ENCODE data around the gene ZMYM2.

ZMYM2 gene

DNA sequence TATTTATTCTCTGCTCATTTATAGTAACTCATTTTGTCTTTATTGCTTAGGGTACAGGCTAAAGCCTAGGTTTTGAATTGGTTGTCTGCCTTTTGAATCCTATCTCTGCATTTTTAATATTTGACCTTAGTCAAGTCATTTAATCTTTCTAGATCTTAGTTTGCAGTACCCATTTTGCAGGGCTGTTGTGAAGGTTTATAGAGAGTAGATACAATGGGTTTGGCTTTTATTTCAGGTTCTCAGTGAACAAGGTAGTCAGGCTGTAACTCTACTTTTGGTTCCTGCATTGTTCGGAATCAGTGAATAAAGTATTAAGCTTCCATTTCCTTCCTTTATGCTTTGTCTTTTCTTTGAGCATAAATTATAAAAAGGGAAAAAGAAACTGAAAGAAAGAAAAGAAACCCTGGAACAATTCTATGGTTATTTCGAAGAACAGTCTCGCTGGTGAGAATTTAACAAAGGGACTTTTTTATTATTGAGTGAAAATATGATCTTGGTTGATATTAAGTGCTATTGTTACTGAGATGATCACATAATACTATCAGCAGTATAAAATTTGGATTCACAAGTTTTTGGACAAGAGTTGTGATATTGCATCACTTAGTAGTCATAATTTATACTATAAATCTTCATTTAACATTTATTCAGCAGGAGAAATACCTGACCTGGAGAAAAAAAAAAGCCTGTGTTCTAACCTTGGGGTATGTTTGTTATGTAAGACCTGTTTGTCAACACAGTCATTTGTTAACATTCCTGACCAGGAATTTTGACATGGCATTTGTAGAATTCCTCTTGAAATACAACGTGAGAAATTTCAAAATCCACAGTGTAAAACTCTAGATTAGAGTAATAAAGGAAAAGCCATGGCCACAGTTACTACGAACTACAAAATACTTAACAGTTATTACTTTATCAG lies 91.3 kb downstream of the ZMYM2 start:
- DNase-seq: no peak

DNA sequence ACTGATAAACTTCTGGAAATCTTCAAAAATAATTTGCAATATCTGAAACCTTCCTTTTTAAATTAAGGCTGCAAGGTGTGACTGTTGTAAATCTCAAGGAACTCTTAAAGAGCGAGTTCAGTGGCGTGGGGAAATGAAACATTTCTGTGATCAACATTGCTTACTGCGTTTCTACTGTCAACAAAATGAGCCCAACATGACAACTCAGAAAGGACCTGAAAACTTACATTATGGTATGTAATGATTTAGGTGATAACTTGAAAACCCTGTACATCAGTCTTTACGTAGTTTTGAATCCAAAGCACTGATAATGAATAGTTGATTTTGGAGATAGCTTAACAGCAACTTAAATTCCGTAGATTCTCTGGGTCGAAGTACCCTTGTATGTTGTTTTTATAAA lies 92.8 kb downstream of the ZMYM2 start:
- no peak for DNase-seq

DNA sequence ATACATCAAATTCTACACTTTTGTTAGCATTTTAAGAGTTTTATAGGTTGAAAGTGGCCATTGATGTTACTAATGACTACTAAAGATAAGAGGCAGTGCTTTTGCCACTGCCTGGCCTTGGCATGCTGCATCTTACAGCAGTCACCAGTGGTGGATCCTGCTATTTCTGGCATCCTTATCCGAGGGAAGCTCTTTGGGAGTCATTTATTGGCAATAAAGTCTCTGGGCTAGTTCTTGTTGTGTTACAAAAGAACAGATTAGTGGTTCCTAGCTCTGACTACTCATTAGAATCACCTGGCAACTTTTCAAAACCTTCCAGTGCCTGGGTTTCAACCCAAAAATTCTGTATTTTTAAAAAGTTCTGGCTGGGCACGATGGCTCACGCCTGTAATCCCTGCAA lies 94.5 kb downstream of the ZMYM2 start:
- DNase-seq: no peak

DNA sequence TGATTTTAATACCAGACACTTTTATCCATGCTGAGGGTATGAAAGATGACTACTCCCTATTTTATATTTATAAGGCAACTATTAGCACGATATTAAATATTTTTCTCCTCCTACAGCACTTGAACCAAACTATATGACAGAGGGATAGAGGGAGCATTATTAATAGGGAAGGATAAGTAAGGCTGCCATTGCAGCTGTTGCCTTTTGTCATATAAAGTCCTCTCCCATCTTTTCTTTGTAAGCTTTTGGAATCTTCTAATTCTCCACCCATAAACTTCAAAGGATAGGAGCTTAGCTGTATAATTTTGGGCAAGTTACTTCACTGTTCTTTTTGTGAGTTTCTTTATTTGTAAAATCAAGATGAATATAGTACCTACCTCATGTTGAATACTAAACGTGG lies 95.4 kb downstream of the ZMYM2 start:
- DNase-seq: no peak

DNA sequence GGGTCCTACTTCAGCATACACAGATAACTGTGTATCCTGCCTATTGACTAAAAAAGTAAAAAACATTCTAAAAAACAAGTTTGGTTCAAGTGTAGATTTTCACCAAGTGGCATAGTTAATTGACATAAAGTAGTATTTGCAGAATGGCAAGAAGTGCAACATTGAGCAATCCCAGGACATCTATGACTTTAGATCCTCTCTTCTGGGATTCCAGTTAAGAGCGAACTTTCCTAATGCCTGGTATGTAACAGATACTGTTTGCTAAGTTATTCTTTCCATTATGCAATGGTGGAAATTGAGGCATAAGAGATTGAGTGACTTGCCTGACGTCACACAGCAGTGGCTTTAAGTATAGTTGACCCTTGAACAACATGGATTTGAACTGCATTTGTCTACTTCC lies 96.1 kb downstream of the ZMYM2 start:
- no peak for DNase-seq

DNA sequence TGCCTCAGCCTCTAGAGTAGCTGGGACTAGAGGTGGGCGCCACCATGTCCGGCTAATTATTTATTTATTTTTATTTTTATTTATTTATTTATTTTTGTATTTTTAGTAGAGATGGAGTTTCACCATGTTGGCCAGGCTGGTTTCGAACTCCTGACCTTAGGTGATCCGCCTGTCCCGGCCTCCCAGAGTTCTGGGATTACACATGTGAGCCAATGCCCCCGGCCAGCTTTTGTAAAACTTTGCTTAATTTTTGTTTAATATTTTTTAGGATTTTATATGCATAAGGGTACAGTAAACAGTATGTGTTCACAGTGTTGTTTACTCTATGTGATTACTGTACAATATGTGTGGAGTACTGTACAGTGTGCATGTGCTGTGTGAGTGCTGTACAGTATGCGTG lies 98.7 kb downstream of the ZMYM2 start:
- DNase-seq: no peak

DNA sequence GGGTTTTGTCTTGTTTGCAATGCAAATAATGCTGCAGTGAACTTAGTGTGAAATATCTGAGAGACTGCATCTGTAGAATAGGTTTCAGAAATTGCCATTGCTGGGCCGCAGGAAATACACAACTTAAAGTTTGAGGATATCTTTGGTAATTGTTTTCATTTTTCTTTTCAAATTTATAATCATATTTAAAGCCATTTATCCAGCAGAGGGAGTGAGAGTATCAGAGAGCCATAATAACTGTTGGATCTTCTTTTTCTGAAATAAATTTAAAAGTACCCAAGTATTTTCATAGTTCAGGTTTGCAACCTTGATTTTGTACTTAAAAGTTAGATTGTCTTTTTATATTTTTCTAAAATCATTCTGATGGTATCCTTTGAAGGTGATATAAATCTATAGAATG lies 99.4 kb downstream of the ZMYM2 start:
- no peak for DNase-seq

DNA sequence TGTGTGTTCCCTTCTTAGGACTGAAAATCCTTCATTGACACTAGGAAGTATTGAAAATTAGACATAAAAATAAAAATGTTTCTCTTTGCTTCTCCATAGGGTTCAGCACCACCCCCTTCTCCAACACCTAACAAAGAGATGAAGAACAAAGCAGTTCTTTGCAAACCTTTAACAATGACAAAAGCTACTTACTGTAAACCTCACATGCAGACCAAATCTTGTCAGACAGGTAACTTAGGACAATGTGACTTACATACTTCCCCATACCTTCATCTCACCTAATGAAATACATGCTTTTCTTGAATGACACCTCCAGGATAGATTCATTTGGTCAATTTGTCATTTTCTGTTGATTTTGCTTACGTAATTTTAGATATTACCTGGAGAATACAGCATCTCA lies 99.9 kb downstream of the ZMYM2 start:
- no peak for DNase-seq

DNA sequence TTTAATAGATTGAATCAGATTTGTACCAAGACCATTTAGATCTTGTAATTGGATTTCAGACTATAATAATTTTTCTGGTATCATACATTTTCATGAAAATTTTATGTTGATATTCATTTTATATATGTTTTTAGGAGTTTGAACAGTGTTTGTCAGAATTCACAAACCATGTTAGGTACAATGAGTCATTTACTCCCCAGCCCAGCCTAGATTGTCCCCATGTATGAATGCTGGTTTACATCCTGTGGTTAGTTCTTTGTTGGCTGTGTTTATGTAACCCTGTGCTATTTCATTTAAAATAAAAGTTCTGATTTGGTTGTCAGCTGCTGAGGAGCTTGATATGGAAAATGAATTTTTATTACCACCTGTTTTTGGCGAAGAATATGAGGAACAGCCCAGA lies 105.6 kb downstream of the ZMYM2 start:
- no peak for DNase-seq

DNA sequence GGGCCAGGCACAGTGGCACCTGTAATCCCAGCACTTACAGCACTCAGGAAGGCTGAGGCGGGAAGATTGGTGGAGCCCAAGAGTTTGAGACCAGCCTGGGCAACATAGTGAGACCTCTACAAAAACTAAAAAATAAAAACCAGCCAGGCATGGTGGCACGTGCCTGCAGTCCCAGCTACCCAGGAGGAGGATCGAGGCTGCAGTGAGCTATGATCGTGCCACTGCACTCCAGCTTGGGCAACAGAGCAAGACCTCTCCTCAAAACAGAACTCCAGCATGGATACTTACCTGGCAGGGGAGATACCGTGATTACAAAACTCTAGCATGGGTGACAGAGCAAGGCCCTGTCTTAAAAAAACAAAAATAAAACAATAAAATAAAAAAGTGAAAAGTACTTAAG lies 107.0 kb downstream of the ZMYM2 start:
- DNase-seq: no peak

DNA sequence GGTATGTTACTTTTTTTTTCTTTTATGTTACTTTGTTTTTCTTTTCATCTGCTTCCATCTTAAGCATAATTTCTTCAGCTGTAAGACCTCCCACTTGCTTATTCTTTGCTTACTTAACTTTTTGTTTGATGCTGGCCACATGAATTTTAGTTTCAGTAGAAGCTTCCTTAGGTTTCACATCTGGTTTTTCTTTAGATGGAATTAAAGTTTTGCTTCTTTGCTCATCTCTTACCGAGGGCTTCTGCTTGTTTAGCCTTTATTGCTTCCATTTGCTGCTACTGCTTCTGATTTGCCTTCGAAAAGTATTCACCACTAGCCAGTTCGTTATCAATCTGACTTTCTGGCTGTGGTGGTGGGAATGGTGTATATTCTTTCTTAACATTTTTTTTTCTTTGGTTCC lies 111.4 kb downstream of the ZMYM2 start:
- DNase-seq: no peak

DNA sequence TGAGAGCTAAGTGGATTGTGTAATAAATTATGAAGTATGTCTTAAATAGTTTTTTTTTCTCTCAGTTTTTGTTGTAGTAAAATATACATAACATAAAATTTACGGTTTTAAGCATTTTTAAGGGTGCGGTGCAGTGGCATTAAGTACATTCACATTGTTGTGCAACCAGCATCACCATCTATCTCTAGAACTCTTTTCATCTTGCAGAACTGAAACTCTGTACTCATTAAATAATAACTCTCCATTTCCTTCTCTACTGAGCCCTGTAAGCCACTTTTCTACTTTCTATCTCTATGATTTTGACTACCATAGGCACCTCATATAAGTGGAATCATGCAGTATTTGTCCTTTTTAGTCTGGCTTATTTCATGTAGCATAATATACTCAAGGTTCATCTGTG lies 115.2 kb downstream of the ZMYM2 start:
- no peak for DNase-seq

DNA sequence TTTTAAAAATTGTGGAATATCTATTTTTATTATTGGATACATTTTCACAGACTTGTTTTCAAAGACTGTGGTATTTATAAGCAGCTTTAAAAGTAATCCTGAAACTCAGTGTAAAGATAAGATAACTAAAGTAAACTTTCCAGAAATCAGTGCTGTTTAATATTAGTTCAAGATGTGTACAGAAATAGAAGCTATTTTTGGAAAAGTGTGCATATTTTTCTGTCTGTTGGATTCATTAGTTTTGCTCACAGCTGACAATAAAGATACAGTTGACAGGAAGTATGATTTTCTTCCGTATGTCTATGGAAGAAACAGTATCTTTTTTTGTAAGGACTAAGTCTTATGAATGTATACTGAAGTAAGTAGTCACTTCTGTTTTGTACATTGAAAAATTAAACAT lies 116.4 kb downstream of the ZMYM2 start:
- DNase-seq: no peak

DNA sequence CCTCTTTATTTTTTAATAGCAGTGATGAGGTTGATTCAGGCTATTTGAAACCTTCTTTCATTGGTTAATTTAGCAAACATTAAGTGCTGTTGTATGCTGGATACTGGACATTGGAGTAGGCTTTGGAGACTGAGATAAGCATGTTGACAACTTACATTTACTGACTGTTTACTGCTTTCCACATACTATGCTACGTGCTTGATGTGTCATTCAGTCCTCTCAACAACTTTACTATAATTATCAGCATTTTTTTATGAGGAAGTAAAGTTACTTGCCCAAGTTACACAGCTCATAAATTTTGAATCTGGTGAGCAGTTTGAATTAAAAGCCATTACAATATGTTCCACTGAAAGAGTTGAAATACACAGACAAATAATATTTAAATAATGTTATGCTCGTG lies 118.6 kb downstream of the ZMYM2 start:
- no peak for DNase-seq

DNA sequence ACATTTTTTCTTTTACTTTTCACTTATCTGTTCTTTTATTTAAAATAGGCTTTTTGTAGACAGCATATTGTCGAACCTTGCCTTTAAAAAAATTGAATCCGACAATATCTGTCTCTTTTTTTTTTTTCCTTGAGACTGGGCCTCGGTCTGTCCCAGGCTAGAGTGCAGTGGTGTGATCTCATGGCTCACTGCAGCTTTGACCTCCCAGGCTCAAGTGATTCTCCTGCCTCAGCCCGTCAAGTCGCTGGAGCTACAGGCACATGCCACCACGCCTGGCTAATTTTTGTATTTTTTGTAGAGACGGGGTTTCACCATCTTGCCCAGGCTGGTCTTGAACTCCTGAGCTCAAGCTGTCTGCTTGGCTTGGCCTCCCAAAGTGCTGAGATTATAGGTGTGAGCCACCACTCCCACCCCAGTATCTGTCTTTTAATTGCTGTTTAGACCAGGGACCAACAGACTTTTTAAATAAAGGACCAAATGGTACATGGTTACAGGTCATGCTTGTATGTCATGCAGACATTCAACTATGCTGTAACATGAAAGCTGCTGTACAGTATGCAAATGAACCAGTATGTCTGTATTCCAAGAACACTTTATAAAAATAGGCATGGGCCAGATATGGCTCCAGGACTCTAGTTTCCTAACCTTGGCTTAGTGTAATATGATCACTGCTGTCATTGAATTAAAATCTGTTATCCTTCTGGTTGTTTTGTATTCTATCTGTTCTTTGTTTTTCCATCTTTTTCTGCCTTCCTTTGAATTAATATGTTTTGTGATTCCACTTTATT lies 122.0 kb downstream of the ZMYM2 start:
- DNase-seq: no peak

DNA sequence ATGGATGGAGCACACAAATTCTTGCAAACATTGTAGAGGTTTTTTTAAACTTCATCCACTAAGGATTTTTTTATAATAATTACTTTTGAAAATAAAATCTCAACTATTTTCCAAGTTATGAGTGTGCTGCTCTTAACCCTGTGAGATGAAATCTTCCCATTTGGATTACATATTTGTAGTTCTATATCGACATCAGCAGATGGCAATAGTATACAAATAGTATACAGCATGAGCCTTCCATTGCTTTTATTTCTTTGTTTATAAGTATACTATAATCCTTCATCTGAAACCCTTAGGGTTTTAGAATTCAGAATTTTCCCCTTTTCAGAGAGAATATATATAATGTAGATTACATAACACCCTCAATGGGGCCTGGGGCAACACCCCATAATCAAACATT lies 131.8 kb downstream of the ZMYM2 start:
- DNase-seq: no peak

DNA sequence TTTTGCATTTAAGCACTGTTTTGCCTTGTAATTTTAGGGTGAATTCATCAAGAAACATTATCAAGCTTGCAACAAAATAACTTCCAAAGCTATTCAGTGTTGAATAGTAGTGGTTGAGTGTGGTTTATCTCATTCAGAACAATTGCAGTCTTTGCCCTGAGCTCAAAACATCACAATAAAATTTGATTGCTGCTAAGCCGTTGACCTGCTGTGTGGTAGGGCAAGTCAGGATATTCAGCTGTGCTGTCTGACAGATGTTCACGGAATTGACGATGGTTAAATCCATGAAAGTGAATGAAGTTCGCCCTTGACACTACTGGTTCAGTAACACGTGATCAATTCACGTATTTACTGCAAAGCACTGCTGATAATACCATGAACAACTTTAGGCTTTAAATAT lies 135.4 kb downstream of the ZMYM2 start:
- no peak for DNase-seq

DNA sequence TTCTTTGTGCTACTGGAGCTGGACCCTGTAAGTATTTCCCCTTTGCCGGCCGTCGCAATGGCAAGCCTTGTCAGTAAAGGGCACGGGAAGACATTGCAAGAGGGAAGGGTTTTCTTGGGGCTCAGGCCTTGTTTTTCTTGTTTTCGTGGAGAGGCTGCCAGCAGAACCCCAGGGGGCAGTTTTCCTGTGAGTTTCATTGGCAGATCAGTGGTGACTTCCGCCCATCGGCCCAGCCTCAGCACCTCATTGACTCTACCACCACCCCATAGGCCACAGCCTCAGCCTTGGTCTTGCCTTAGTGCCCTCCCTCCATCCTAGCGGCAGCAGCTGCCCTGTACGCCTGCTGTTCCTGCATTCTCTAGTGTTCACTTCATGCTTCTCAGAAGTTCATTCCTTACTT lies 140.8 kb downstream of the ZMYM2 start:
- DNase-seq: no peak

DNA sequence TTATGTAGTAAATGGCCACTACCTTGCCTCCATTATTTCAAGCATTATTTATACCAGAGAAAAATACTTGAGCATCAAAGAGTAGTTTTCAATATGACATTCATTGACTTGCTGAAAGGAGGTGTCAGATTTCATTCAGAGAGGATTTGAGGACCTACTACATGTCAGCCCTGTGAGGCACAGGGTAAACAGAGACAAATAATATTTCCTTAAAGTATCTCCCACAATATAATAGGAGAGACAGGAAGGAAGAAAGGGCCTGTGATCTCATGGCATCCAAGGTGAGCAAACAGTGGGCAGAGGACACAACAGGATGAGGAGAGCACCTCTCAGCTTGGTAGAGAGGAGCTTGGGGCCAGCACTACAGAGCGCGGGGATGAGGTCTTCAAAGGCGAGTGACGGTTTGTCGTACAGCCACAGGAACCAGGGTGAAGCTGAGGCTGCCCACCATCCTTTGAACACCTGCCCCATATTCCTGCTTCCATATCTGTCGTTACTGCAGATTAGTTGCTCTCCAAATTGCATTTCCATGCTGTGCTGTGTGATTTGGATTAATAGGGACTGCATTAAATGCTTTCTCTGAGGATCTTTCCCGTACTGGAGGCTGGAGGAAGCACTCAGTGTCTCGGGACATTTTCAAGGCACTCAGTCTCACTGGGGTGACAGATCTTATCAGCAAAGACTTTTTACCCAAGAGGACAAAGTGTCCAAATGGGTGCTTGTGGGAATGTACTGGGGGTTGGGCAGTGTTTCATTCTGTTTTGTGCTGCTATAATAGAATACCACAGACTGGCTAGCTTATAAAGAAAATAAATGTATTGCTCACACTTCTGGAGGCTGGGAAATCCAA lies 143.2 kb downstream of the ZMYM2 start:
- no peak for DNase-seq

DNA sequence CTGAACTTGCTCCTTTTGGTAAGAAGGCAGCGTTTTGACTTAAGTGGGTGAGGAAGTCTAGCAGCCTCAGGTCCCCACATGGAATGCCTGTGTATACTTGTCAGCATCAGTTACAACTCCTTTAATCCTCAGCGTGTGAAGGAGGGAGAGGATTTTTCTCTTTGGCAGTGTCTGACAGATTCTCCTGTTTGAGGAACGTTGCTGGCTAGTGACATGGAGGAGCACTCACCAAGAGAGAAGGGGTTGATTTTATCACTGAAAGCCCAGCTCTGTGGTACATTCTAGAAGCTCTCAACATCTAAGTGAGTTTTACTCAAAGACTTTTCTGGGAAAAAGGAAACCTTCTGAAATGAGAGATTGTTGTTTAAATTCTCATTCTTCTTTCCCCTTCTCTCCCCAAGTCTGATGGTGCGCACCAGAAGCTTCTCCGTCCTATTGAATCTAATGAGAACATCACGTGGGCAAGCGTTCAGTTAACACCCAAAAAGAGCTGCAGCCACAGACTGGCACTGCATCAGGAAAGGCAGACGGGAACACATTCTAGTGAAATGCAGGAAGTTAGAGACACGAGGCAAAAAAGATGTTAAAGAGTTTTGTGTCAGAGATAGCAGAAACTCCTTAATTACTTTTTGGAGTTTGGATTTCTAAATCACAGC lies 144.1 kb downstream of the ZMYM2 start:
- no peak for DNase-seq

DNA sequence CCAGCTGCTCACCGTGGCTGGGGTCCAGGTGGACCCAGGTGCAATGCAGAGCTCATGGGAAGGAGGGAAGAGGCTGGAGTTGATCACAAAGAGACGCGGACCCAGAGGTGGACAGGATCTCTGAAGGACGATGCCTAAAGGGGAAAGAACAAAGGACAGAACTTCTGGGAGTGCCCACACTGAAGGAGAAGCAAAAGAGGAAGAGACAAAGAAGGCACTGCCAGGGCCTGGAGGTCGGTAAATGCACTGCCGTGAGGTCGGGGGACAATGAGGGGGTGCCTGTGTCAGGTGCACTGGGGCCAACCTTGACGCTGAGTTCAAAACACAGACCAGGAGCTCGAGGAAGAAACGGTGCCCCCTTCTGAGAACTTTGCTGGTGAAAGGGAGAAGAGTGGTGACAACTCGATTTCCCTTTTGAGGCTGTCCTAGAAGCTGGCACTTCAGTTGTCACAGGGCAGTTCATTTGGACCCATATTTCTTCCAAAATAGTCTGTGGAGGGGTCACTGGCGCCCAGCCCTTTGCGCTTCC lies 146.7 kb downstream of the ZMYM2 start:
- DNase-seq: no peak

DNA sequence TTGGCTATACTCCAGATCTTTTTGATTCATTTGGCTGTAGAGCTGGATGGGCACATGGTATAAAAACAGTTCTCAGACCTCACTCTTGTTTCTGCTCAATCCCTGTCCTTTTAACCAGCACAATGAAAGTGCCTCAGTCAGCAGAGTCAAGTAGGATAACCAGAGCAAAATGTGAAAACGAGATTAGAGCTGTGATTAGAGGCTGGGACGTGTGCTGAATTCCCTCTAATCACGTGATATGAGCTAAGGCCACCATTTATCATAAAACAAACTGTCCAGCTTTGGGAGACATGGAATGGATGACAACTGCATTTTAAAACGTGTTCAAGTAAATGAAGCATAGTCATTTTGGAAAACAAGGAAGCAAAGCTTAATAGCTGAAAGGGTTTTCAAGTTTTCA lies 148.2 kb downstream of the ZMYM2 start:
- no peak for DNase-seq

DNA sequence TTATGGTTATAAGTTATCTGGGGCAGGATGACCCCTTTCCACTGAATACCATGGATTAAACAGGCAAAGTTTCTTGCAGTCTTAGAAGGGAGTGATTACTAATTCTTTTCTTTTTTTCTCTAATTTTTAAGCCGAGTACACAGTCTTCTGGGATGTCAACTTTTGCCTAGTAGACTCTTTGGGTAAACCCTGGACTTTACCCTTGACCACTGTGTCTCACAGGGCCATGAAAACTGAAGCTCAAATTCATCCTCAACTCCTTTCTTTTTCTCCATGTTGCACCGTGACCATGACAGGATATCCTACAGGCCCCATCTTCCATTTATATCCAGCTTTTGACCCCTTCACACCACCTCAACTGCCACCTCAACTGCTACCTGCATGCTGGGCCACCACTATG lies 150.5 kb downstream of the ZMYM2 start:
- DNase-seq: no peak

Data from right forelimb (tissue), 1 donor.